Prostate gland (tissue), 2 donors: Measurements from ENCODE around the gene GSG1L. TPM values are rescaled to one million over a fixed set of nuclear protein-coding genes. Genes with fewer than 3 reads are reported as not detected.

ENCODE experiments used
- DNase-seq: peaks from one replicate; pipeline ENCODE4 v3.0.0-alpha.2; 2019; ENCODE audit warnings: low spot score
- H3K27ac ChIP-seq, 2 donors: fragments of 200-600 bp; sonication (generic); 2 replicates each; pipeline ENCODE4 v1.5.1; 2017 to 2019
- H3K27me3 ChIP-seq: fragments of 200-600 bp; sonication (generic); replicated peaks from 2 replicates; pipeline ENCODE4 v1.5.1; 2019; ENCODE audit not compliant: insufficient read depth
- H3K36me3 ChIP-seq, 2 donors: fragments of 200-600 bp; sonication (generic); 1 replicate in 1 of 2; 2 replicates in 1 of 2; pipeline versions ENCODE4 v1.5.1 to v1.8.1; 2017 to 2019
- H3K4me1 ChIP-seq: fragments of 200-600 bp; sonication (generic); replicated peaks from 2 replicates; pipeline ENCODE4 v1.5.1; 2019
- H3K4me3 ChIP-seq, 2 donors: fragments of 200-600 bp; sonication (generic); 2 replicates each; pipeline ENCODE4 v1.5.1; 2017 to 2019
- H3K9me3 ChIP-seq: fragments of 200-600 bp; sonication (generic); 2 replicates; pipeline ENCODE4 v1.5.1; 2017
- POLR2A ChIP-seq: fragments of 450-650 bp; IDR thresholded peaks from one replicate; pipeline ENCODE4 v1.6.1; 2016; ENCODE audit warnings: antibody characterized with exemption, mild to moderate bottlenecking
- POLR2AphosphoS5 ChIP-seq: sonication (generic); formaldehyde crosslinking; IDR thresholded peaks from one replicate; pipeline ENCODE4 v1.6.1; 2017; ENCODE audit warnings: antibody characterized with exemption
- WGBS: methylation state at CpG from one replicate; pipeline ENCODE4 v1.1.5; 2018; 5-methylcytosine and 5-hydroxymethylcytosine counted together
- intact Hi-C: fragments of 100-400 bp; cut with DNase I; formaldehyde crosslinking; loops from one replicate; pipeline ENCODE4 v1.14.2; 2022
- total RNA-seq, 2 donors: library from RNA; depleted of rRNA; stranded (reverse); fragments of >200 nt; gene quantifications; one replicate each; pipeline ENCODE4 v1.1.0, GENCODE V29; 2016
- TF ChIP-seq, protein P1 (sequence below), 4 experiments: fragments of 200-600 bp in 2 of 4; fragments of 450-650 bp in 2 of 4; sonication (generic) in 2 of 4; IDR thresholded peaks; 1 replicate in 3 of 4; 2 replicates in 1 of 4; pipeline ENCODE4 v1.5.1; 2016 to 2019; ENCODE audit warnings: antibody characterized with exemption in 4 of 4, mild to moderate bottlenecking in 2 of 4, moderate library complexity in 2 of 4

The GSG1L gene
- total RNA-seq, 2 donors from 2014 or later = 0.91 TPM; not detected in 1

DNA sequence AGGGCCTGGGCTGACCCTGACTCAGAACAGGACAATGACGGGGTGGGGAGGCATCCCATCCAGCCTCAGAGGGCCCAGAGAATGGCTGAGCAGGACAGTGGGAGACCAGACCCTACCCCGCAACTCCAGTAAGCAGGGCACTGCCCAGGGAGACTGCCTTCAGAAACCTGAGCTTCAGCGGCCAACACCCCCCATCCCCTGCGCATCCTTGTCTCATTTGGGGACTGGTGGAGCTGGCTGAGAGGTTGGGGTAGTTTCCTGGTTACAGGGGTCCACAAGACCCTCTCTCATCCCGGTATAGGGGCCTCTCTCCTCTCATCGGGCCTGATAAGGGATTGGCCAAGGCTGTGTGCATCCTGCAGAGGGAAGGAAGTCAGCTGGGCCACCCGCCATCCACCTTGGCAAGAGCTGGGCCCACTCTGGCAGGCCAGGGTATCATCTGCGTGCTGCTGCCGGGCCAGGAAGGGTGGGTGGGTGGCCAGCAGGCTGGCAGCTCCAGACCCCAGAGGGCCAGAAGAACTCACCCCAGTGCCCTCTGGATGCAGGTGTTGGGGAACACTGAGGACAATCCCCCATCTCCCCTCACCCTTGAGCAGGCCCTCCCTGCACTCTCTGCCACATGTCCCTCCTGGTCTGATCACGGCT is 284.5 kb downstream of the GSG1L start:
- Histone ChIP-seq H3K27me3 (no peaks in the 10 kb centered on the region), H3K27ac (no peak overlapping the region), H3K4me3 (no peak overlapping the region), H3K9me3 (no peaks in the 10 kb centered on the region), H3K4me1 (no peaks in the 10 kb centered on the region), H3K36me3 (no peaks in the 10 kb centered on the region)
- TF ChIP-seq POLR2AphosphoS5 (no peak), POLR2A (no peak)
- TF ChIP-seq, protein P1, sequence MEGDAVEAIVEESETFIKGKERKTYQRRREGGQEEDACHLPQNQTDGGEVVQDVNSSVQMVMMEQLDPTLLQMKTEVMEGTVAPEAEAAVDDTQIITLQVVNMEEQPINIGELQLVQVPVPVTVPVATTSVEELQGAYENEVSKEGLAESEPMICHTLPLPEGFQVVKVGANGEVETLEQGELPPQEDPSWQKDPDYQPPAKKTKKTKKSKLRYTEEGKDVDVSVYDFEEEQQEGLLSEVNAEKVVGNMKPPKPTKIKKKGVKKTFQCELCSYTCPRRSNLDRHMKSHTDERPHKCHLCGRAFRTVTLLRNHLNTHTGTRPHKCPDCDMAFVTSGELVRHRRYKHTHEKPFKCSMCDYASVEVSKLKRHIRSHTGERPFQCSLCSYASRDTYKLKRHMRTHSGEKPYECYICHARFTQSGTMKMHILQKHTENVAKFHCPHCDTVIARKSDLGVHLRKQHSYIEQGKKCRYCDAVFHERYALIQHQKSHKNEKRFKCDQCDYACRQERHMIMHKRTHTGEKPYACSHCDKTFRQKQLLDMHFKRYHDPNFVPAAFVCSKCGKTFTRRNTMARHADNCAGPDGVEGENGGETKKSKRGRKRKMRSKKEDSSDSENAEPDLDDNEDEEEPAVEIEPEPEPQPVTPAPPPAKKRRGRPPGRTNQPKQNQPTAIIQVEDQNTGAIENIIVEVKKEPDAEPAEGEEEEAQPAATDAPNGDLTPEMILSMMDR (IDR thresholded peaks at IDR 0.05) = no peak
- intact Hi-C loops = no loop called here
- no peak for DNase-seq
- WGBS = 74% methylated on average over 9 of the region's 10 CpGs

DNA sequence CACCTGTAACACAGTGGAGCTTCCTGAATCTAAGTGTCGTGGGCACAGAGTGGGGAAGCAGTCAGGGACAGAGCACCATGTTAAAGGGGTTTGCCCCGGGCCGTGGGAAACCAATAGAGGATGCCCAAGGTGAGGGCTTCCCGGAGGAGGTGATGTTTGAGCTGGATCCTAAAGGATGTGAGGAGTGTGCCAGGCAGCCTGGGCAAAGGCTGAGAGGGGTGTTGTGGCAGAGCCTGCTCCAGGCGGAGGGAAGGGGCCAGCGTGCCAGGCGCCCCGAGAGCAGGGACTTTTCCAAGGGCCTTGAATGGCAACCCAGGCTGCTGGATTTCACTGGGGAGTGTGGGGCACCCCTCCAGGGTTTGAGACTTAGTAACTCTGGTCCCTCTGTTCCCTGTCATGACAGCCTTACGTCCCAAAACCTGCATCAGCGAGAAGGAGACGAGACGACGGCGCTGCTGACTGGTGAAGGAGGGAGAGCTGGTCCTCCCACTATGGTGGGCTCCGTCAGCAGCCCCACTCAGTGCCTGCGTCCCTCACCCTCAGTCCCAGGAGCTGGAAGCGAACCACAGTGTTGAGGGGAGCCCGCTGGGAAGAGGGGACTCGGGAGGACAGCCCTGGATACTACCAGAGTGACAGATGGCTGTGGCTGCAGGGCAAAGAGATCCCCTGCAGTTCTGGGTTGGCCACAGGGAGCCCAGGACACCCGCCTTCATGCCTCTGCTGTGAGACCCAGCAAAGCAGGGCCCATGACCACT is 285.2 kb downstream of the GSG1L start:
- intact Hi-C loops = no loop called here
- Histone ChIP-seq H3K27me3 (no peaks in the 10 kb centered on the region), H3K9me3 (no peaks in the 10 kb centered on the region), H3K4me3 (no peak overlapping the region), H3K36me3 (no peaks in the 10 kb centered on the region), H3K27ac (no peak overlapping the region), H3K4me1 (no peaks in the 10 kb centered on the region)
- DNase-seq = no peak
- WGBS = 96% methylated on average over 16 of the region's 20 CpGs
- TF ChIP-seq, protein P1 (IDR thresholded peaks at IDR 0.05) = no peak
- TF ChIP-seq POLR2AphosphoS5 (no peak), POLR2A (no peak)

DNA sequence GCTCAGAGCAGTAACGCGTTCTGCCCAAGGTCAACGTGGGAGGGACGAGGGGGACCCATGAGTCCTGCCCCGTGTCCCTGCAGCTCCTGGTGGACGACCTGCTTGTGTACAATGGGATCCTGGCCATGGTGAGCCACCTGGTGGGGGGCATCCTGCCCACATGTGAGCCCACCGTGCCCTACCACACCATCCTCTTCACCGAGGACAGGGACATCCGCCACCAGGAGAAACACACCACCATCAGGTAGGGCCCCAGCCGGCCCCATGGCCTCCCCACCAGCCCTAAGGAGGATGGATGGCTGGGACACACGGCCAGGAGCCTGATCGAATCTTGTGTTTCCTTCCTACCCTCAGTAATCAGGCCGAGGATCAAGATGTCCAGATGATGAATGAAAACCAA is 286.0 kb downstream of the GSG1L start:
- H3K4me3 ChIP-seq = no peak overlapping the region
- TF ChIP-seq, protein P1 (IDR thresholded peaks at IDR 0.05) = no peak
- TF ChIP-seq POLR2AphosphoS5 (no peak), POLR2A (no peak)
- no peaks in the 10 kb centered on the region for H3K9me3 ChIP-seq
- 91% methylated on average over 13 of the region's 13 CpGs for WGBS
- H3K27ac ChIP-seq = no peak overlapping the region
- intact Hi-C loops = no loop called here
- H3K4me1 ChIP-seq = no peaks in the 10 kb centered on the region
- no peaks in the 10 kb centered on the region for H3K27me3 ChIP-seq
- H3K36me3 ChIP-seq = no peaks in the 10 kb centered on the region
- no peak for DNase-seq

DNA sequence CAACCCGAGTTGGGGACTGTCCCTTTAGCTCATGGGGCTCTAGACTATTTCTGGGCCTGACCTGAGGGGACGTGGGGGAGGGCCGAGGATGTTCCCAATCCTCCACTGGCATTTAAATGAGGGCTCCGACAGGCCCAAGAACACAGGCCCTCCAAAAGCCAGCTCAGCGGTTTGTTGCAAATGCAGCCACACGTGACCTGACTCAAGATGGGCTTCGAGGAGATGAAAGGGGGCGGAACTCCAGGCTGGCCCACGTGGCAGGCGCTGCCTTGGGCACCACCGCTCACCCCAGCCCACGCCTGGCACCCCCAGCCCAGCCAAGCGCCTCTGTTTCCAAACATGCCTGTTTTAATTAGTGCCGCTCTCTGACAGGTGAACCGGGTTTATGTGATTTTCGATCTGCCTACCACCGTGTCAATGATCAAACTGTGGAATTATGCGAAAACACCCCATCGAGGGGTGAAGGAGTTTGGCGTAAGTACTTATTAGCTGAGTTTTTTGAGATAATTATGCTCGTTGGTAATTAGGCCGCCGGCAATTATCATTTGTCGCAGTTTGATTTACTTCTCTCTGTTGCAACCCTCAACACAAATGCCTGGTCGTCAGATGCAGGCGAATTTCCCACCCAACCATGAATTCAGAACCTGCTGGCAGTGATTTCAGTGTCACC is 286.8 kb downstream of the GSG1L start:
- intact Hi-C loops = no loop called here
- no peaks in the 10 kb centered on the region for H3K4me1 ChIP-seq
- WGBS = 86% methylated on average over 26 of the region's 26 CpGs
- H3K4me3 ChIP-seq = no peak overlapping the region
- TF ChIP-seq POLR2AphosphoS5 = no peak
- TF ChIP-seq, protein P1 (IDR thresholded peaks at IDR 0.05) = no peak
- H3K27ac ChIP-seq = no peak overlapping the region
- no peaks in the 10 kb centered on the region for H3K27me3 ChIP-seq
- H3K36me3 ChIP-seq = no peaks in the 10 kb centered on the region
- H3K9me3 ChIP-seq = no peaks in the 10 kb centered on the region
- no peak for DNase-seq
